ENCODE results near the gene LAMB3.
"Not testable (repeated sequence)": the region's sequence is repeated elsewhere in the genome, so short reads cannot be mapped to it uniquely, and the experiment has no call there.

LAMB3 gene

GRCh38 chr1:209652121-209652735, at the start of gene LAMB3:
TSS of gene LAMB3 (minus strand) at chr1:209652425. CDS start at chr1:209650944, 1,481 bp downstream.
- no peak for DNase-seq (ENCODE audit: low read depth)

- not testable (repeated sequence) for DNase-seq (ENCODE audit: low read depth)
These were observed 48.5 kb upstream of the LAMB3 start for GRCh38 chr1:209700686-209701085.

GRCh38 chr1:209697126-209697525, 44.9 kb upstream of the LAMB3 start:
- DNase-seq (ENCODE audit: low read depth): no peak

- DNase-seq (ENCODE audit: low read depth): no peak
These were observed 44.4 kb upstream of the LAMB3 start for GRCh38 chr1:209696673-209697072.

- DNase-seq (ENCODE audit: low read depth): peak; percentile 50
These were observed 40.7 kb upstream of the LAMB3 start for GRCh38 chr1:209692745-209693504.

GRCh38 chr1:209692296-209692695, 40.1 kb upstream of the LAMB3 start:
- no peak for DNase-seq (ENCODE audit: low read depth)

- DNase-seq (ENCODE audit: low read depth): no peak
These were observed 39.0 kb upstream of the LAMB3 start for GRCh38 chr1:209691237-209691636.

- DNase-seq (ENCODE audit: low read depth): no peak
These were observed 37.3 kb upstream of the LAMB3 start for GRCh38 chr1:209689477-209689876.

- DNase-seq (ENCODE audit: low read depth): peak; percentile 40
These were observed 36.6 kb upstream of the LAMB3 start for GRCh38 chr1:209688746-209689234.

GRCh38 chr1:209686322-209686721, 34.1 kb upstream of the LAMB3 start:
- no peak for DNase-seq (ENCODE audit: low read depth)

- no peak for DNase-seq (ENCODE audit: low read depth)
These were observed 33.6 kb upstream of the LAMB3 start for GRCh38 chr1:209685821-209686220.

GRCh38 chr1:209678981-209679539, 26.8 kb upstream of the LAMB3 start:
- no peak for DNase-seq (ENCODE audit: low read depth)

GRCh38 chr1:209675565-209676154, 23.4 kb upstream of the LAMB3 start:
- no peak for DNase-seq (ENCODE audit: low read depth)

- DNase-seq (ENCODE audit: low read depth): no peak
These were observed 22.8 kb upstream of the LAMB3 start, which contains the start of gene G0S2 for GRCh38 chr1:209674957-209675564. TSS of gene G0S2 (plus strand) at chr1:209675412. CDS start at chr1:209675685, 273 bp downstream.

- no peak for DNase-seq (ENCODE audit: low read depth)
These were observed 21.6 kb upstream of the LAMB3 start for GRCh38 chr1:209673631-209674417.

- DNase-seq (ENCODE audit: low read depth): no peak
These were observed 20.7 kb upstream of the LAMB3 start for GRCh38 chr1:209672705-209673630.

- DNase-seq (ENCODE audit: low read depth): no peak
These were observed 18.3 kb upstream of the LAMB3 start for GRCh38 chr1:209670441-209671082.

- DNase-seq (ENCODE audit: low read depth): no peak
These were observed 15.5 kb upstream of the LAMB3 start for GRCh38 chr1:209667708-209668107.

- no peak for DNase-seq (ENCODE audit: low read depth)
These were observed 14.9 kb upstream of the LAMB3 start for GRCh38 chr1:209667103-209667502.

- no peak for DNase-seq (ENCODE audit: low read depth)
These were observed 10.7 kb upstream of the LAMB3 start for GRCh38 chr1:209662879-209663327.
